GM19372 (cell line): ENCODE data around the gene WNT9B.

Experiments used
- ATAC-seq: cut with Tn5 transposase; IDR thresholded peaks from one replicate; pipeline ENCODE4 v1.9.1; 2021; ENCODE audit warnings: mild to moderate bottlenecking, low read depth, moderate library complexity; ENCODE audit not compliant: unreplicated experiment

WNT9B gene, protein sequence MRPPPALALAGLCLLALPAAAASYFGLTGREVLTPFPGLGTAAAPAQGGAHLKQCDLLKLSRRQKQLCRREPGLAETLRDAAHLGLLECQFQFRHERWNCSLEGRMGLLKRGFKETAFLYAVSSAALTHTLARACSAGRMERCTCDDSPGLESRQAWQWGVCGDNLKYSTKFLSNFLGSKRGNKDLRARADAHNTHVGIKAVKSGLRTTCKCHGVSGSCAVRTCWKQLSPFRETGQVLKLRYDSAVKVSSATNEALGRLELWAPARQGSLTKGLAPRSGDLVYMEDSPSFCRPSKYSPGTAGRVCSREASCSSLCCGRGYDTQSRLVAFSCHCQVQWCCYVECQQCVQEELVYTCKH

GRCh38 chr17:46851029-46851741 is at the start of gene WNT9B:
Gene WNT9B, plus strand, starts transcription at chr17:46851583. Its CDS starts 56 bp downstream, at chr17:46851639.
- no peak for ATAC-seq

DNA sequence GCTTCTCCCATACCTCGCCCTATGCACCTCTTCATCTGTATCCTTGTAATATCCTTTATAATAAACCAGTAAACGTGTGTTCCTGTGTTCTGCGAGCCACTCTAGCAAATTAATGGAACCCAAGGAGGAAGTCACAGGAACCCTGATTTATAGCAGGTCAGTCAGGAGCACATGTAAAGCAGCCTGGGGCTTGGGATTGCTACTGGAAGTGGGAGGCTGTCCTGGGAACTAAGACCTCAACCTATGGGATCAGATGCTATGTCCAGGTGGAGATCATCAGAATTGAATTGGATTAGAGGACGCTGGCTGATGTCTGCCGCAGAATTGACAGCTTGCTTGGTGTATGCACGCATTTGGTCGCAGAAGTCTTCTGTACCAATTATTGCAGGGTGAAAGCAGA is 48.6 kb upstream of the WNT9B start:
- no peak for ATAC-seq

DNA sequence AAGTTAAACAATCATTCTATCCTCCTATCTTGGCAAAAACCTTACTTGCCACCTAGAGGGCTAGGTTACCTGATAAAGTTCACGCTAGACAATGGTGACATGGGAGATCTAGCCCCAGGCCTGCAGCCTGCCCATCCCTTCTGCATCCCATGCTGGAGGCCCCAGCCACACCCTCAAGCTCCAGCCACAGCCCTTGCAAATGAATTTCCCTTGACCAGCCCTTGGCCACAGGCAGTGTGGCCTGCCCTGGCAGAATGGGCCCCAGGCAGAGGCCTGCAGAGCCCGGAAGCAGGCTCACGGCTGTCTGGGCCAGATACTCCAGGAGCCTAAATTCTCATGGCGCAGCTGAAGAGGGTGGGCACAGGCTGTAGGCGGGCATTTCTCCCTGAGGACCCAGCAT is 47.8 kb upstream of the WNT9B start:
- no peak for ATAC-seq

DNA sequence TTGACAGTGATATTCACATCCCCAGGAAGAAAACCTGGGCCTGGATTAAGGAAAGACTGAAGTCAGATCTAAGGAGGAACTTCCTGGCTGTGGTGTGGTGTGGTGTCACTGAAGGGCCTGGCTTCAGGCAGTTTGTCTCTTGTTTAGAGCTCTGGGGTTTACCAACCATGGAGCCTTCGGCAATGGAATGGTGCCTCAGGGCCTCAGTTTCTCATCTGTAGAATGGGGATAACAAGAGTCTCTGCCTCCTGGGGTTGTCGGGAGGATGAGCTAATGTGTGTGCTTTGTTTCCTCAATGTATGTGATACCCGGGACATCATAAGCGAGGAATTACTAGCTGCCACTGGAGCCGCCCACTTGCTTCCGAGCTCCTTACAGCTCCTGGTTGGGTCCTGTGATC is 45.6 kb upstream of the WNT9B start:
- ATAC-seq, result no peak

DNA sequence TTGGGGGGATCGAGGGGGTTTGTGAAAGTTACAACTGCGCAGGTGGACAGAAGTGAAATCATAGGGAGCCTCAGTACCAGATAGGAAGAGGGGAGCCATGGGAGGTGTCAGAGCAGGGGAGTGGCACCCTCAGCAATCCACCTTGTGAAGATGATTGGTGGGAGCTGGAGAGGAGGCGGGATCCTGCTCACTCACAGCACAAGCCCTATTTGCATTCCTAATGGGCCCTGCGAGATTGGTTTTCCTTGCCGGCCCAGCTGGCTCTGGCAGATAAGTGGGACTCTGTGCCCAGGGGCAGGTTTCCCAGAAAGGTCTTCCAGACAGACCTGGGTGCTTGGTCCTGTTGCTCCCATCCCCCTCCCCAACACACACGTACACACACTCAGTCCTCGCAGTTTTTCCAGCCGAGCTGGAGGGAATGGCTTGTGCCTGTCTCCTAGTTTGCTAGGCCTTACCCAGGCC is 42.2 kb upstream of the WNT9B start:
- ATAC-seq, result no peak

DNA sequence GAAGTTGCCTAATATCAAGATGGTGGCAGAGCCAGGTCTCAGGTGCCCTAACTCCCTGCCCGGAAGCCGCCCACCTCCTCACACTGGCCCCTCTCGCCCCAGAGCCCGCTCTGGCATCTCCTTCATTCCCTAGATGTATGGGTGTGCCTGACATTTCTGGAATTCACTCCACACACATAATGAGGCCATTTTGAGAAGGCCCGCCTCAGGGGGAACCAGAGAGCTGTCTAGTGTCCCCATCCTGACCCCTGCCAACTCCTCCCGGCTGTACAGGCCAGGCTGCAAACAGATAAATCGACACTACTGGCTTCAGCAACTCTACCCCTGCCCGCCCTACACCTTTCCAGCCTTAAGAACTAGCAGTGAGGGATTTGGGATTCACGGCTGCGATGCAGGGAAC is 40.5 kb upstream of the WNT9B start:
- ATAC-seq, result no peak

DNA sequence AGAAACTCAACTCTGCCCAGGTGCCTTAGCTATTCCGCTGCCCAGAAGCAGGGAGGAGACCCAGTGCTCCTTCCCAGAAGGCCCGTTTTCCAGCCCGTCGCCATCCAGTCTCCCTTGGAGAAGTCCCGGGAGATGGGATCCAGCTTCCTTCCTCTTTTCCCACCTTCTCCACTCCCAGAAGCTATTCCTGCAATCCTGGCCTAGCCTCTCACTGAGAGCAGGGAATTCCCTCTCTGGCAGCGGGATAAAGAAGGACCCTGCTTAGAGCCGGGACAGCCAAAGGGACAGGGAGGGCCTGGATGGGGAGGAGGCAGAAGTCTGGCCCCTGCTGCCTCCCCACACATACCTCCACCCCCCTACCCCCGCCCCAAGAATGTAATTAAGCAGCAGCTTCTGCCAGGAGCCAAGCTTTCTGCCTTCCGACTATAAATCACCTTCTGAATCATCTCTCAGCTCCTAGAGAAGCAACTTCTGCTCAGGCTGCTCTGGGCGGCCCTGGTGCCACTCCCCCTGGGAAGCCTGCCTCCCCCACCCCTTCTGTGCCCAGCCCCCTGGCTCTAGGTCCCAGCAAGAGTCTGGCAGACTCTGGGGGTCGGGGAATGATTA is 39.3 kb upstream of the WNT9B start:
- ATAC-seq, result no peak

DNA sequence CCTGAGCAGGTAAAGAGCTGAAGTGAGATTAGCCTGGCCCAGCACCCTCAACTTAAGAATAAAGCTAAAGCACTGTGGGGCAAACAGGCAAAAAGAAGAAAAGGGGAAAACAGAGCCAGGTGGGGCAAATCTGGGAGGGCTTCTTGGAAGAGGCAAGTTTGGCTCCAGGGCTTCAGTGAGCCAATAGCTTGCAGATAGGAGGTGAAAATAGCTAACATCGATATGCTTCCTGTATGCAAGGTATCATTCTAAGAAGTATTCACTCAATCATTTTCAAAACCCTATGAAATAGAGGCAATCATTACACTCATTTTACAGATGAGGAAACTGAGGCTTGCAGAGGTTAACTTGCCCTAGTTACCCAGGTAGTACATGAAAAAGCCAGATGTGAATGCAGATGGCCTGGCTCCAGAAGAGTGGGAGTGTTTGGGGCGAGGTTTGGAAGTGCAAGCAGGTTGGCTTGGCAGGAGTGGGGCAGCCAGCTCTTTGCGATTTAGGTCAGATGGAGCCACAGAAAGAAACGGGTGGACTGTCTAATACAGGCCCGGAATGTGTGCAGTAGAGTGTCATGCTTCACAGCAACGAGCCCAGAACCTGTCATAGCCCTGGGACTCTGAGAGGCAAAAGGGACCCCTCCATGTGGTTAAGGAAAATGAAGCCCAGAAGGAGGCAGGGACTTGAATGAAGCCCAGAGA is 38.6 kb upstream of the WNT9B start:
- ATAC-seq, result no peak

DNA sequence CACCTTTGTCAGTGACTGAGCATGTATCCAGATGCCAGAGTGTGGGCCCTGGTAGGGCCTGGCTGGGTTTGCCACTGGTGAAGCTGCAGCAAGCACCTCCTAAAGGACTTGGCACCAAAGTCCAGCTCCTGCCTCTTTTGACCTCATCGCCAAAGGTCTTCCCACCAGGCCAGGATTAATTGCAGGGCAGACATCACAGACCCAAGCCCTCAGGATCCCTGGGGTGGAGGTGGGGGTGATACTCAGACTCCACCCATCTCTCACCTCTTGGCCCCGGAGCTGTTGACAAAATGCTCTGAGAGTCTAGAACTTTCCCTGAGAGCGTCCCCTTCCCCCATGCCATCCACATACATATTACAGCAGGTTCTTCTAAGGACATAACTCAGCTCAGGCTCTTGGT is 37.5 kb upstream of the WNT9B start:
- ATAC-seq, result no peak

DNA sequence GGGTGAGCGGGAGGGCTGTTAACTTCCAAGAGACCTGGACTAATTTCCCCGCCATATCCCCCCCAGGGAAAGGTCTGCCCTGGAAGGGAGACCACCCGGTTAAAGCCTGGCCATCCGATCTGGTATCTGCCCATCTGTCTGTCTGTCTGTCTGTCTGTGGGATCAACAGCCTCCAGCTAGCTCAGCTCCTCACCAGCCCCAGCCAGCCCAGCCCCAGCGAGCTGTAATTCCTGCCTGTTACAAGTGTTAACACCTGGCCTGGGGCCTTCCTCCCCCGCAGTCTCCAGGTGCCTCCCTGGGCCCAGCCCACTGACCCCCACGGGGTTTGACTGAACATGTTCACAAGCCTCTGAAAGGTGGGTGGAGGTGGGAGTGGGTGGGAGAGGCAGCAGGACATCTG is 36.9 kb upstream of the WNT9B start:
- no peak for ATAC-seq

GRCh38 chr17:46815474-46816353 is 35.7 kb upstream of the WNT9B start:
- ATAC-seq, result no peak

GRCh38 chr17:46817151-46817900 is 34.1 kb upstream of the WNT9B start:
- no peak for ATAC-seq

- ATAC-seq, result no peak
Measured at GRCh38 chr17:46817901-46818209, 33.5 kb upstream of the WNT9B start.

DNA sequence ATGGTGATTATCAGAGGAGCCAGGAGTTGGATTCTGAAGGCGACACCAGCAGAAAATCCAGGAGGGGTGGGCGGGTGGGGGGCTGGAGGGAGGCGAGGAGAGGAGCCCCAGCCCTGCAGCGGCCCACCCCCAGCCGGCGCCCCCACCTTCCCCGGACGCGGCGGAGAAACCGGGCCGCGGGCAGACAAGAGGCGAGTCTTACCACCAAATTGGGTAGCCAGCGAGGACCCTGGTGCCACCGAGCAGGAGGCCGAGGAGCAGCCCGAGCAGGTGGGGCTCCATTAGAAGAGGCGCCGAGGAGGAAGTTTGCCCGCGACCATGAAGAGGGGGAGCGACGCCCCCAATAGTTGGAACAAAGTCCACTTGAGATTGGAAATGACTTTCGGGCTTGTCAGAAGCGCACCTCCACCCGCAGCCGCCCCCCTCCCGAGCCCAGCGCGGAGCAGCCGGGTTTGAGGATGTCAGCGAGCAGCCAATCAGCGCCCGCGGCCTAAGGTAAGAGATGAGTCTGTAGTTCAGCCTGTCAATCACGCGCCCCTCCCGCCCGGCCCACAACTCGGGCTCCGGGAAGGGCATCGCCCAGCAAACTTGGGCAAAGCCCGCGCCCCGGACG is 33.0 kb upstream of the WNT9B start, which contains the start of gene WNT3:
WNT3 (minus strand) TSS at position 377 of the 613 bp plus-strand sequence; CDS start at position 282, 95 bp downstream.
- no peak for ATAC-seq

DNA sequence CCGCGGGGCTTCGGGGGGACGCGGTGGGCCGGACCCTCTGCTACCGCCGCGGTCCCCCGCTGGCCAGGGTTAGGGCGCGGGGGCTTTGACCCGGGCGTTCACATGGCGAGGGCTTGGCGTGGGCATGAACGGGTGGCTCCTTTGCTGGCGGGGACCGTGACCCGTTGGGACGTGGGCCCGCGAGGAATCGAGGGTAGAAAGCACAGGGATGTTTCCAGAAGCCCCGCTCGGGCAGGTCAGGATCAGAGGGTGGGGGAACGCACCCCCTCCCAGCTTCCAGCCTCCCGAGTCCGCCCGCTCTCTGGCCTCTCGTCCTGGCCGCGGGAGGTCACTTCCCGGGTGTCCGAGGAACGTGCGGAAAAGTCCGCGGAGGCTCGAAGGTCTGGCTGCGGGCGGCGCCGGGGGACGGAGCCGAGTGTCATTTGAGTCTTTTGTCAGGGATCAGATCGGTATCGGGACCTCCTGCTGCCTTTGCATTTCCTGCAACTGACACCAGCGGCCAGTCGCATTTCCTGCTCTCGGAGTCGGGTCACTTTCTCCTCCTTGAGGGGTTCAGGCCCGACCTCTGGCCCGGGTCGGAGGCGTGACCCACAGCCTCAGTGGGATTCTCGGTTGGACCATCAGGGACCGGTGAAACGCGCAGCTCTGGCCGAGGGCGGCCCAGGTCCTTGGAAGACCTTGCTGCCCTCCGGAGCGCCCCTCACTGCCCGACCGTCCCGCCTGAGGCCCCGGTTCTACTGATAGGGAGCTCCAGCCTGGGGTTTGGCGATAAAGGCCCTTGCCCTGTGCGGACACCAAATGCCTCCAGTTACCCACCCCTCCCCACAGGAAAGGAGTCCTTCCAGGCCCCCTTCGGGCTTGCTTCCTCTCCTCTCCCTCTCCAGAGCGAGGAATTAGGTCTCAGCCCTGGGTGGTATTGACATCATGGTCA is 32.2 kb upstream of the WNT9B start:
- no peak for ATAC-seq

DNA sequence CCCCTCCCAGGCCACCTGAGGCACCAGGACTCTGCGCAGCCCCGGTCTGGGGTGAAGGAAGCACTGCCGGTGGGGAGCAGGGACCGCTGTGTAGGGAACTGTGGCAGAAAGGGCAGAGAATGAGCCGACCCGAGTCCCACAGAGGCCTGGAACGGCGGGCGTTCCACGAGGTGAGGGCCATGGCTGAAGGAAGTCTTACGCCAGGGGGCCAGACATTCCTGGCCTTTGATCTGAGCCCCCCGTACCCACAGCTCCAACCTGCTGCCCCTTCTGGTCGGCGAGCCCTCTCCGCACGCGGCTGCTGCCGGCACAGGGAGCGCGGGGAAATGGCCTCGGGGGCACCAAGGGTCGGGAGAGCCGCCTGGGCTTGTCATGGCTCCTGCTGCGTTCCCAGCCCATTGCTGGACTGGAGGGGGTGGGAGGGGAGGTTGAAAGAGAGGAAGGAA is 31.5 kb upstream of the WNT9B start:
- ATAC-seq, result no peak

- ATAC-seq, result no peak
Measured at GRCh38 chr17:46820592-46821450, 30.6 kb upstream of the WNT9B start.
